Neural cell (in vitro differentiated cells): Measurements from ENCODE around the gene ADGB. TPM values are rescaled to one million over a fixed set of nuclear protein-coding genes. Genes with fewer than 3 reads are reported as not detected.

Source experiments
- H2AFZ ChIP-seq: fragments of 200-600, 300-800 bp; sonication (generic), shearing (Covaris generic); 2 replicates; pipeline ENCODE4 v1.6.0; 2014; ENCODE audit warnings: low read depth, mild to moderate bottlenecking, antibody characterized with exemption, low read length, moderate library complexity
- H3F3A ChIP-seq: fragments of 200-600 bp; shearing (Covaris generic); 2 replicates; pipeline ENCODE4 v1.6.1; 2016; ENCODE audit warnings: mild to moderate bottlenecking, moderate library complexity, mixed read lengths, antibody characterized with exemption, low read length; ENCODE audit not compliant: insufficient read depth, poor library complexity, severe bottlenecking
- H3K27ac ChIP-seq: fragments of 200-600, 300-800 bp; sonication (generic), shearing (Covaris generic); 2 replicates; pipeline ENCODE4 v1.5.1; 2014; ENCODE audit warnings: mild to moderate bottlenecking, low read length, moderate library complexity
- H3K27me3 ChIP-seq: fragments of 300-800, 200-600 bp; sonication (generic), shearing (Covaris generic); 2 replicates; pipeline ENCODE4 v1.6.0; 2014; ENCODE audit warnings: mild to moderate bottlenecking, low read depth, low read length, moderate library complexity; ENCODE audit not compliant: insufficient read depth
- H3K36me3 ChIP-seq: fragments of 300-800, 200-600 bp; sonication (generic), shearing (Covaris generic); 2 replicates; pipeline ENCODE4 v1.5.1; 2014; ENCODE audit warnings: mild to moderate bottlenecking, antibody characterized with exemption, low read length, moderate library complexity; ENCODE audit not compliant: insufficient read depth
- H3K4me2 ChIP-seq: fragments of 300-800, 200-600 bp; sonication (generic), shearing (Covaris generic); 2 replicates; pipeline ENCODE4 v1.6.0; 2014; ENCODE audit warnings: mild to moderate bottlenecking, low read length
- H3K4me3 ChIP-seq: fragments of 300-800, 200-600 bp; sonication (generic), shearing (Covaris generic); 2 replicates; pipeline ENCODE4 v1.5.1; 2014; ENCODE audit warnings: mild to moderate bottlenecking, low read length, moderate library complexity
- H3K79me2 ChIP-seq: fragments of 200-600 bp; shearing (Covaris generic); replicated peaks from 2 replicates; pipeline ENCODE4 v1.6.0; 2014; ENCODE audit warnings: mild to moderate bottlenecking, low read length, moderate library complexity; ENCODE audit not compliant: insufficient read depth
- H3K9ac ChIP-seq: fragments of 300-800, 200-600 bp; sonication (generic), shearing (Covaris generic); 2 replicates; pipeline ENCODE4 v1.6.1; 2016; ENCODE audit warnings: mild to moderate bottlenecking, low read length, mixed read lengths
- H3K9me2 ChIP-seq: fragments of 200-600 bp; shearing (Covaris generic); 2 replicates; pipeline ENCODE4 v1.6.1; 2016; ENCODE audit warnings: mild to moderate bottlenecking, low read length, mixed read lengths; ENCODE audit not compliant: insufficient read depth
- H3K9me3 ChIP-seq: fragments of 200-600, 300-800 bp; sonication (generic), shearing (Covaris generic); 2 replicates; pipeline ENCODE4 v1.6.1; 2016; ENCODE audit warnings: mild to moderate bottlenecking, mixed run types, low read length, moderate library complexity, mixed read lengths
- H4K20me1 ChIP-seq: fragments of 200-600 bp; shearing (Covaris generic); 2 replicates; pipeline ENCODE4 v1.6.1; 2016; ENCODE audit warnings: mild to moderate bottlenecking, mixed run types; ENCODE audit not compliant: insufficient read depth
- EP300 ChIP-seq: fragments of 450-650 bp; conservative IDR thresholded peaks from 2 replicates; pipeline ENCODE4 v1.6.1; 2014; ENCODE audit warnings: antibody characterized with exemption, mild to moderate bottlenecking, moderate library complexity; ENCODE audit not compliant: poor library complexity, severe bottlenecking
- EZH2 ChIP-seq: fragments of 200-600, 300-800 bp; shearing (Covaris generic), sonication (generic); IDR thresholded peaks from 2 replicates; pipeline ENCODE4 v1.6.1; 2014; ENCODE audit warnings: antibody characterized with exemption, low read length, borderline replicate concordance, mild to moderate bottlenecking; ENCODE audit not compliant: insufficient read depth, poor library complexity, severe bottlenecking
- MXI1 ChIP-seq: fragments of 450-650 bp; conservative IDR thresholded peaks from 2 replicates; pipeline ENCODE4 v1.6.1; 2014; ENCODE audit warnings: antibody characterized with exemption, mild to moderate bottlenecking; ENCODE audit not compliant: poor library complexity, severe bottlenecking
- POLR2AphosphoS5 ChIP-seq: IDR thresholded peaks from 2 replicates; pipeline ENCODE4 v1.6.1; 2012
- RAD21 ChIP-seq: fragments of 450-650 bp; conservative IDR thresholded peaks from 2 replicates; pipeline ENCODE4 v1.6.1; 2014; ENCODE audit warnings: antibody characterized with exemption, mild to moderate bottlenecking, moderate library complexity
- SMC3 ChIP-seq: fragments of 450-650 bp; conservative IDR thresholded peaks from 2 replicates; pipeline ENCODE4 v1.6.1; 2014; ENCODE audit warnings: antibody characterized with exemption, mild to moderate bottlenecking, moderate library complexity; ENCODE audit not compliant: poor library complexity
- TAF1 ChIP-seq: IDR thresholded peaks from 2 replicates; pipeline ENCODE4 v1.6.1; 2012; ENCODE audit warnings: low read depth
- polyA plus RNA-seq: library from polyadenylated mRNA; depleted of rRNA; stranded (reverse); fragments of >200 nt; gene quantifications from 2 replicates; pipeline ENCODE4 v1.2.3, GENCODE V29; 2014
- TF ChIP-seq, protein P1 (sequence below): IDR thresholded peaks from 2 replicates; pipeline ENCODE4 v1.6.1; 2012; ENCODE audit warnings: borderline replicate concordance
- TF ChIP-seq, protein P2 (sequence below): fragments of 450-650 bp; IDR thresholded peaks from 2 replicates; pipeline ENCODE4 v1.5.1; 2014; ENCODE audit warnings: antibody characterized with exemption, mild to moderate bottlenecking, moderate library complexity; ENCODE audit not compliant: poor library complexity, severe bottlenecking

Gene ADGB
- polyA plus RNA-seq, 1 donor from 2014 or later, result not detected

DNA sequence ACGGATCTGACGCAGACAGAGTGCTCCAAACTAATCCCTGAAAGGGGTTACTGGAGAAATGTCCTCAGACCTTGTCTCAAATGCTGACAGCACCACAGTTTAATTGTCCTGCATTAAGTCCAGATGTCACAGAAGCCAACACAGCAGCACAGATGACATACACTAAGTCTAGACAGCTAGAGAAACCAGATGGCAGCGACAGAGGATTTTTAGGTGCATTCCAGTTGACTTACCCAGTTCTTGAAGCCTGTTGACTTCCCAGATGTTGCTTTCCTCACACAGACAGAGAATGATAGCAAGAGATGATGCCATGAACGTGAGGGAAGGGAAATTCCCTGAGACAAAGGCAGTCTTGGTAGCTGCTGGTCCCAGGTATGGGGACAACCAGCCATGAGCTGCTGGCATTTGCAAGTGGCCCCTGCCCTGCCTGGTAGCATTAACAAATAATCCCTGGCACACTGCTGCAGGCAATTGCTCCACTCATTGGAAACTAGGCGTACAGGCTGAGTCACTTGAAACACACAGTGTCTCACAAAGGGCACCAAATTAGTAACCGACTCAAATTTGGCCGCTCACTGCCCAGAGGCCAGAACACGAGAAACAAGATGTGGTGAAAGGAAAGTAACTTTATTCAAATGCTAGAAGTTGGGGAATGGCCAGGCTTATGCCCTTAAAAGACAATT is 52.2 kb downstream of the ADGB start:
- Histone ChIP-seq H3K27ac (no peak overlapping the region), H3K4me3 (no peak overlapping the region), H3K36me3 (no peaks in the 10 kb centered on the region), H3K9ac (no peak overlapping the region), H3K9me2 (no peaks in the 10 kb centered on the region), H2AFZ (no peak overlapping the region), H3F3A (no peaks in the 10 kb centered on the region), H3K27me3 (no peaks in the 10 kb centered on the region), H3K79me2 (no peaks in the 10 kb centered on the region), H3K9me3 (no peaks in the 10 kb centered on the region), H3K4me2 (no peak overlapping the region), H4K20me1 (no peaks in the 10 kb centered on the region)
- no peak for TF ChIP-seq TAF1
- TF ChIP-seq EZH2, result no peak
- no peak for TF ChIP-seq POLR2AphosphoS5
- no peak for TF ChIP-seq EP300
- TF ChIP-seq, protein P1, sequence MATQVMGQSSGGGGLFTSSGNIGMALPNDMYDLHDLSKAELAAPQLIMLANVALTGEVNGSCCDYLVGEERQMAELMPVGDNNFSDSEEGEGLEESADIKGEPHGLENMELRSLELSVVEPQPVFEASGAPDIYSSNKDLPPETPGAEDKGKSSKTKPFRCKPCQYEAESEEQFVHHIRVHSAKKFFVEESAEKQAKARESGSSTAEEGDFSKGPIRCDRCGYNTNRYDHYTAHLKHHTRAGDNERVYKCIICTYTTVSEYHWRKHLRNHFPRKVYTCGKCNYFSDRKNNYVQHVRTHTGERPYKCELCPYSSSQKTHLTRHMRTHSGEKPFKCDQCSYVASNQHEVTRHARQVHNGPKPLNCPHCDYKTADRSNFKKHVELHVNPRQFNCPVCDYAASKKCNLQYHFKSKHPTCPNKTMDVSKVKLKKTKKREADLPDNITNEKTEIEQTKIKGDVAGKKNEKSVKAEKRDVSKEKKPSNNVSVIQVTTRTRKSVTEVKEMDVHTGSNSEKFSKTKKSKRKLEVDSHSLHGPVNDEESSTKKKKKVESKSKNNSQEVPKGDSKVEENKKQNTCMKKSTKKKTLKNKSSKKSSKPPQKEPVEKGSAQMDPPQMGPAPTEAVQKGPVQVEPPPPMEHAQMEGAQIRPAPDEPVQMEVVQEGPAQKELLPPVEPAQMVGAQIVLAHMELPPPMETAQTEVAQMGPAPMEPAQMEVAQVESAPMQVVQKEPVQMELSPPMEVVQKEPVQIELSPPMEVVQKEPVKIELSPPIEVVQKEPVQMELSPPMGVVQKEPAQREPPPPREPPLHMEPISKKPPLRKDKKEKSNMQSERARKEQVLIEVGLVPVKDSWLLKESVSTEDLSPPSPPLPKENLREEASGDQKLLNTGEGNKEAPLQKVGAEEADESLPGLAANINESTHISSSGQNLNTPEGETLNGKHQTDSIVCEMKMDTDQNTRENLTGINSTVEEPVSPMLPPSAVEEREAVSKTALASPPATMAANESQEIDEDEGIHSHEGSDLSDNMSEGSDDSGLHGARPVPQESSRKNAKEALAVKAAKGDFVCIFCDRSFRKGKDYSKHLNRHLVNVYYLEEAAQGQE, result no peak
- TF ChIP-seq SMC3, result no peak
- TF ChIP-seq, protein P2, sequence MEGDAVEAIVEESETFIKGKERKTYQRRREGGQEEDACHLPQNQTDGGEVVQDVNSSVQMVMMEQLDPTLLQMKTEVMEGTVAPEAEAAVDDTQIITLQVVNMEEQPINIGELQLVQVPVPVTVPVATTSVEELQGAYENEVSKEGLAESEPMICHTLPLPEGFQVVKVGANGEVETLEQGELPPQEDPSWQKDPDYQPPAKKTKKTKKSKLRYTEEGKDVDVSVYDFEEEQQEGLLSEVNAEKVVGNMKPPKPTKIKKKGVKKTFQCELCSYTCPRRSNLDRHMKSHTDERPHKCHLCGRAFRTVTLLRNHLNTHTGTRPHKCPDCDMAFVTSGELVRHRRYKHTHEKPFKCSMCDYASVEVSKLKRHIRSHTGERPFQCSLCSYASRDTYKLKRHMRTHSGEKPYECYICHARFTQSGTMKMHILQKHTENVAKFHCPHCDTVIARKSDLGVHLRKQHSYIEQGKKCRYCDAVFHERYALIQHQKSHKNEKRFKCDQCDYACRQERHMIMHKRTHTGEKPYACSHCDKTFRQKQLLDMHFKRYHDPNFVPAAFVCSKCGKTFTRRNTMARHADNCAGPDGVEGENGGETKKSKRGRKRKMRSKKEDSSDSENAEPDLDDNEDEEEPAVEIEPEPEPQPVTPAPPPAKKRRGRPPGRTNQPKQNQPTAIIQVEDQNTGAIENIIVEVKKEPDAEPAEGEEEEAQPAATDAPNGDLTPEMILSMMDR, result no peak
- no peak for TF ChIP-seq MXI1
- no peak for TF ChIP-seq RAD21

DNA sequence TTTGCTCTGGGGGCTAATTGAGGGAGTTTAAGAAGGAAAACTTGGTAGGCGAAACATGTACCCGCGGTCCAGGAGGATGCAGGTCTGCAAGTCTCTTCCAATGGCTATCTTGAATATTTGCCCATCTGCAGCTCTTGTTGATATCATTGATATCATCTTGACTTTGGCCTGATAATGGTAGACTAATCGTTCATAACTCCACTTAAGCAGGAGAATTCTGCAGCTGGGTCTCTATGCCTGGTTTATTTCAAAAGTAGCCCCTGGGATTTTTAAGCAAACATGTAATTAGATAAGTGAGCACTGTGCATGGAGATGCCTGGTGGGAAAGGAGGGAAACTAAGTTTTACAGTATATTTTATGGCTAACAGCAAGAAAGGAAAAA is 52.7 kb downstream of the ADGB start:
- H3F3A ChIP-seq, result no peaks in the 10 kb centered on the region
- H4K20me1 ChIP-seq, result no peaks in the 10 kb centered on the region
- no peak overlapping the region for H3K4me2 ChIP-seq
- TF ChIP-seq TAF1 (no peak), EZH2 (no peak), POLR2AphosphoS5 (no peak), SMC3 (no peak), MXI1 (no peak), EP300 (no peak), RAD21 (no peak)
- TF ChIP-seq, protein P1, result no peak
- TF ChIP-seq, protein P2, result no peak
- no peak overlapping the region for H3K9ac ChIP-seq
- no peak overlapping the region for H3K4me3 ChIP-seq
- no peaks in the 10 kb centered on the region for H3K36me3 ChIP-seq
- H3K9me3 ChIP-seq, result no peaks in the 10 kb centered on the region
- no peak overlapping the region for H3K27ac ChIP-seq
- no peak overlapping the region for H2AFZ ChIP-seq
- H3K27me3 ChIP-seq, result no peaks in the 10 kb centered on the region
- H3K9me2 ChIP-seq, result no peaks in the 10 kb centered on the region
- H3K79me2 ChIP-seq, result no peaks in the 10 kb centered on the region
